Coronary artery (tissue), 2 donors: Measurements from ENCODE around the gene PITPNC1.
"Not testable (repeated sequence)": the region's sequence is repeated elsewhere in the genome, so short reads cannot be mapped to it uniquely, and the experiment has no call there.

Source experiments
- DNase-seq: peaks from one replicate; pipeline ENCODE4 v3.0.0-alpha.2; 2017; ENCODE audit warnings: low spot score
- H3K27ac ChIP-seq, 2 donors: fragments of 200-600 bp; sonication (generic); one replicate each; pipeline ENCODE4 v1.5.1; 2016 to 2019
- H3K4me3 ChIP-seq: fragments of 200-600 bp; sonication (generic); 2 replicates; pipeline ENCODE4 v1.5.1; 2016; ENCODE audit warnings: mild to moderate bottlenecking, moderate library complexity
- CTCF ChIP-seq: fragments of 200-600 bp; sonication (generic); IDR thresholded peaks from one replicate; pipeline ENCODE4 v1.5.1; 2019; ENCODE audit warnings: antibody characterized with exemption

The PITPNC1 gene

GRCh38 chr17:67379251-67379630 lies 2.2 kb downstream of the PITPNC1 start:
- no peak for TF ChIP-seq CTCF
- no peak for DNase-seq
- Histone ChIP-seq H3K4me3 (peak overlapping the region; percentile 88), H3K27ac (peak overlapping the region; percentile 83 to 94)

GRCh38 chr17:67381929-67382257 lies 4.8 kb downstream of the PITPNC1 start:
- TF ChIP-seq CTCF, result no peak
- Histone ChIP-seq H3K4me3 (no peak overlapping the region), H3K27ac (no peak overlapping the region)
- DNase-seq, result no peak

GRCh38 chr17:67385122-67385988 lies 8.3 kb downstream of the PITPNC1 start:
- H3K27ac ChIP-seq, result no peak overlapping the region
- DNase-seq, result no peak
- H3K4me3 ChIP-seq, result no peak overlapping the region
- no peak for TF ChIP-seq CTCF

GRCh38 chr17:67386965-67387551 lies 10.0 kb downstream of the PITPNC1 start:
- DNase-seq, result no peak
- TF ChIP-seq CTCF, result no peak
- Histone ChIP-seq H3K27ac (no peak overlapping the region), H3K4me3 (no peak overlapping the region)

- H3K4me3 ChIP-seq, DNase-seq, H3K27ac ChIP-seq: not testable (repeated sequence)
These were observed 11.5 kb downstream of the PITPNC1 start for GRCh38 chr17:67388536-67388935.

GRCh38 chr17:67388986-67389385 lies 11.9 kb downstream of the PITPNC1 start:
- TF ChIP-seq CTCF, result no peak
- no peak overlapping the region for H3K27ac ChIP-seq
- H3K4me3 ChIP-seq, result no peak overlapping the region
- no peak for DNase-seq

- DNase-seq, result no peak
- no peak for TF ChIP-seq CTCF
- Histone ChIP-seq H3K4me3 (no peak overlapping the region), H3K27ac (peak overlapping the region in 1 of 2 donors; percentile 31)
These were observed 13.0 kb downstream of the PITPNC1 start for GRCh38 chr17:67390006-67390645.
